HG02571 (cell line): ENCODE results near the gene MYOM3.

Experiments
- ATAC-seq: cut with Tn5 transposase; IDR thresholded peaks from one replicate; pipeline ENCODE4 v1.9.1; 2021; ENCODE audit warnings: mild to moderate bottlenecking, moderate library complexity; ENCODE audit not compliant: unreplicated experiment

The MYOM3 gene

DNA sequence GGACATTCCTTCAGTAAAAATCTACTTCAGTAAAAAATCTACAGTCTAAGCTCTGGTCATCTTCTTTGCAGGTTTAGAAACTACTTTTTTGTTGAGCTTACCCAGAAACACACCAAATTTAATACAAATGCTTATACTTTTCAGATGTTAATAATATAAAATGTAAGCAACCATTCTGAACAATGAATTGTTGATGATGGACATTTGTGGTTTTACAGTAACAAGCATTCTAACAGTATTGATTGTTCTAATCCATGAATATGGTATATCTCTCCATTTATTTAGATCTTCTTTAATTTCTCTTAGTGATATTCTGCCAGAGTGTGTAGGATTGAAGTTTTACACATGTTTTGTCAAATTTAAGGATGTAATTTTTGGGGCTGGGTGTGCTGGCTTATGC is 104.9 kb downstream of the MYOM3 start:
- ATAC-seq: no peak
